Measurements from ENCODE around the gene NCLN.

NCLN gene

DNA sequence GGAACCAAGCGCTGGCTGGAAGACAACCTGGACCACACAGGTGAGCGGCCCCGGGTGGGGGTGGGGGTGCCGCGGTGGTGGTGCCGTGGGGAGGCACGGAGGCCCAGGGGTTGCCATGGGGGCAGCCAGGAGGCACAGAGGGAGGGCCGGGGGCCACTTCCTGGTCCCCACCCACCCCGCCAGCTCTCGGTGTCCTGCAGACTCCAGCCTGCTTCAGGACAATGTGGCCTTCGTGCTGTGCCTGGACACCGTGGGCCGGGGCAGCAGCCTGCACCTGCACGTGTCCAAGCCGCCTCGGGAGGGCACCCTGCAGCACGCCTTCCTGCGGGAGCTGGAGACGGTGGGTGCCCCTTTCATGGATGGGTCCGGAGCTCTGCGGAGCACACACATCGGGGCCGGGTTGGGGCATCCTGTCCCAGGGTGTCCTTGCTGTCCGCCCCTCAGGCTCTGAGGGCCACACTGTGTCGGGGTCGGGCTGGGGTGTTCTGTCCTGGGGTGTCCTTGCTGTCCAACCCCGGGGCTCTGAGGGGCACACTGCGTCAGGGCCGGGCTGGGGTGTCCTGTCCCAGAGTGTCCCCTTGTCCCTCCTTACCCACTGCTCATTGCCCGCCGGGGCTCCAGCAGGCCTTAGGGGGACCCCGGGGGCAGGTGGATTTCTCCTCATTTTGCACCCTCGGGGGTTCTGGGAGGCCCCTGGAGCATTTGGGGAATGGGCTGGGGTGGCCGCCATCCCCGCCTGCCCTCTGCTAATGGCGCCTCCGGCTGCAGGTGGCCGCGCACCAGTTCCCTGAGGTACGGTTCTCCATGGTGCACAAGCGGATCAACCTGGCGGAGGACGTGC is 18.3 kb downstream of the NCLN start:
- H3K9ac ChIP-seq (ENCODE audit: low read length in 5 of 5) = no peak overlapping the region

DNA sequence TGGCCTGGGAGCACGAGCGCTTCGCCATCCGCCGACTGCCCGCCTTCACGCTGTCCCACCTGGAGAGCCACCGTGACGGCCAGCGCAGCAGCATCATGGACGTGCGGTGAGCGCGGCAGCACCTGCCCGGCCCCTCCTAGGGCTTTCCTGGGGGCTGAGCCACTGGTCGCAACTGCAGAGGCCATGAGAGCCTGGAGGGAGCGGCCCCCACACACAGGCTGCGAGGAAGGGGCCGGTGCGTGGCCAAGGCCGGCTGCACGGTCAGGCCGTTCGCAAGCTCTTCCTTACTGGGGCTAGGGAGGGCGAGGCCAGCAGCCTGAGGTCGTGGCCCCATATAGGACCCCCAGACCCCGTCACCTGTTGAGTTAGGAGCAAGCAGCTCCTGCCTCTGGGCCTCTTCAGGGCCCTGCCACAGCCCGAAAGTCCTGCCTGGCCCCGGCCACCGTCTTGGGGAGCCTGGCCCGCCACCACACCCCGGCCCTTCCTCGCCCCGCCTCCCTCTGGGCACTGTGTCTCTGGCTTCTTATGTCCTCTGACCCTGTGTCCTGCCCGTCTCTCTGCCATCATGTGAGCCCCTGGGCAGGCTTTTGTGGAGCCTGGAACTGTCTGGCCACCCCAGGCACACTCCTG is 19.0 kb downstream of the NCLN start:
- Histone ChIP-seq H3K4me3 (ENCODE audit: low read depth in 1 of 5, low read length in 5 of 5) (no peak overlapping the region), H3K9me3 (ENCODE audit: control insufficient read depth in 5 of 5, low read length in 5 of 5) (no peaks in the 10 kb centered on the region), H3K9ac (ENCODE audit: low read length in 5 of 5) (no peak overlapping the region), H3K36me3 (ENCODE audit: control insufficient read depth in 5 of 5, insufficient read depth in 5 of 5, low read length in 5 of 5) (peaks cover 0 to 78% (median 52%) of the 10 kb centered on the region in 5 donors), H3K27ac (ENCODE audit: low read depth, low read length) (no peak overlapping the region), H3K27me3 (ENCODE audit: control insufficient read depth in 5 of 5, insufficient read depth in 4 of 5, low read length in 5 of 5) (no peaks in the 10 kb centered on the region), H3K4me1 (ENCODE audit: control insufficient read depth in 5 of 5, insufficient read depth in 5 of 5, low read length in 5 of 5) (no peaks in the 10 kb centered on the region)

More for the DNA sequence above, 18.3 kb downstream of the NCLN start:
- Histone ChIP-seq H3K4me1 (ENCODE audit: control insufficient read depth in 5 of 5, insufficient read depth in 5 of 5, low read length in 5 of 5) (no peaks in the 10 kb centered on the region), H3K27ac (ENCODE audit: low read depth, low read length) (no peak overlapping the region), H3K36me3 (ENCODE audit: control insufficient read depth in 5 of 5, insufficient read depth in 5 of 5, low read length in 5 of 5) (peaks cover 0 to 79% (median 56%) of the 10 kb centered on the region in 5 donors), H3K27me3 (ENCODE audit: control insufficient read depth in 5 of 5, insufficient read depth in 4 of 5, low read length in 5 of 5) (no peaks in the 10 kb centered on the region), H3K9me3 (ENCODE audit: control insufficient read depth in 5 of 5, low read length in 5 of 5) (no peaks in the 10 kb centered on the region), H3K4me3 (ENCODE audit: low read depth in 1 of 5, low read length in 5 of 5) (no peak overlapping the region)

DNA sequence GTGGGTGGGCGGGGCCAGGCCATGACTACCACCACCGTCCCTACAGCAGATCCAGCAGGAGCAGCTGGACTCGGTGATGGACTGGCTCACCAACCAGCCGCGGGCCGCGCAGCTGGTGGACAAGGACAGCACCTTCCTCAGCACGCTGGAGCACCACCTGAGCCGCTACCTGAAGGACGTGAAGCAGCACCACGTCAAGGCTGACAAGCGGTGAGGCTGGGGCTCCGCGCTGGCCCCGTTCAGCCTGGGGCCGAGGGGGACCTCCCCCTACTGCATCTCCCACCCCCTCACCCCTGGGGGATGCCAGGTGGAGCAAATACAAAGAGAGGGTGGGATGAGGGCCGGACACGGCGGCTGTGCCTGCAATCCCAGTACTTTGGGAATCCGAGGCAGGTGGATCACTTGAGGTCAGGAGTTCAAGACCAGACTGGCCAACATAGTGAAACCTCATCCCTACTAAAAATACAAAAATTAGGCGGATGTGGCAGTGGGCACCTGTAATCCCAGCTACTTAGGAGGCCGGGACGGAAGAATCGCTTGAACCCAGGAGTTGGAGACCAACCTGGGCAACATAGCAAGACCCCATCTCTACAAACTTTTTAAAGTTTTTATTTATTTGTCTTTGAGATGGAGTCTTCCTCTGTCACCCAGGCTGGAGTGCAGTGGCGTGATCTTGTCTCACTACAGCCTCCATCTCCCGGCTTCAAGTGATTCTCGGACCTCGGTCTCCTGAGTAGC is 20.7 kb downstream of the NCLN start:
- Histone ChIP-seq H3K27me3 (ENCODE audit: control insufficient read depth in 5 of 5, insufficient read depth in 4 of 5, low read length in 5 of 5) (no peaks in the 10 kb centered on the region), H3K4me1 (ENCODE audit: control insufficient read depth in 5 of 5, insufficient read depth in 5 of 5, low read length in 5 of 5) (no peaks in the 10 kb centered on the region), H3K9me3 (ENCODE audit: control insufficient read depth in 5 of 5, low read length in 5 of 5) (no peaks in the 10 kb centered on the region), H3K27ac (ENCODE audit: low read depth, low read length) (no peak overlapping the region), H3K36me3 (ENCODE audit: control insufficient read depth in 5 of 5, insufficient read depth in 5 of 5, low read length in 5 of 5) (peaks cover 0 to 71% (median 52%) of the 10 kb centered on the region in 5 donors), H3K9ac (ENCODE audit: low read length in 5 of 5) (no peak overlapping the region), H3K4me3 (ENCODE audit: low read depth in 1 of 5, low read length in 5 of 5) (no peak overlapping the region)

DNA sequence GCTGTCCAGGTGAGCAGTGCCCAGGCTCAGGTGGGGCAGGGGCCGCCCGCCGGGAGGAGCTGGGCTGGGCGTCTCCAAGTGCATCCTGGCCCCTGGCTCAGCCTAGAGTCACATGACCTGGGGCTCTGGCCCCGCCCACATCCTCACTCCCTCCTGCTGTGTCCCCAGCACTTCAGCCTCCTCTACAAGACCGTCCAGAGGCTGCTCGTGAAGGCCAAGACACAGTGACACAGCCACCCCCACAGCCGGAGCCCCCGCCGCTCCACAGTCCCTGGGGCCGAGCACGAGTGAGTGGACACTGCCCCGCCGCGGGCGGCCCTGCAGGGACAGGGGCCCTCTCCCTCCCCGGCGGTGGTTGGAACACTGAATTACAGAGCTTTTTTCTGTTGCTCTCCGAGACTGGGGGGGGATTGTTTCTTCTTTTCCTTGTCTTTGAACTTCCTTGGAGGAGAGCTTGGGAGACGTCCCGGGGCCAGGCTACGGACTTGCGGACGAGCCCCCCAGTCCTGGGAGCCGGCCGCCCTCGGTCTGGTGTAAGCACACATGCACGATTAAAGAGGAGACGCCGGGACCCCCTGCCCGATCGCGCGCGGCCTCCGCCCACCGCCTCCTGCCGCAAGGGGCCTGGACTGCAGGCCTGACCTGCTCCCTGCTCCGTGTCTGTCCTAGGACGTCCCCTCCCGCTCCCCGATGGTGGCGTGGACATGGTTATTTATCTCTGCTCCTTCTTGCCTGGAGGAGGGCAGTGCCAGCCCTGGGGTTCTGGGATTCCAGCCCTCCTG is 21.9 kb downstream of the NCLN start:
- Histone ChIP-seq H3K27me3 (ENCODE audit: control insufficient read depth in 5 of 5, insufficient read depth in 4 of 5, low read length in 5 of 5) (no peaks in the 10 kb centered on the region), H3K36me3 (ENCODE audit: control insufficient read depth in 5 of 5, insufficient read depth in 5 of 5, low read length in 5 of 5) (peaks cover 0 to 61% (median 43%) of the 10 kb centered on the region in 5 donors), H3K4me3 (ENCODE audit: low read depth in 1 of 5, low read length in 5 of 5) (no peak overlapping the region)

DNA sequence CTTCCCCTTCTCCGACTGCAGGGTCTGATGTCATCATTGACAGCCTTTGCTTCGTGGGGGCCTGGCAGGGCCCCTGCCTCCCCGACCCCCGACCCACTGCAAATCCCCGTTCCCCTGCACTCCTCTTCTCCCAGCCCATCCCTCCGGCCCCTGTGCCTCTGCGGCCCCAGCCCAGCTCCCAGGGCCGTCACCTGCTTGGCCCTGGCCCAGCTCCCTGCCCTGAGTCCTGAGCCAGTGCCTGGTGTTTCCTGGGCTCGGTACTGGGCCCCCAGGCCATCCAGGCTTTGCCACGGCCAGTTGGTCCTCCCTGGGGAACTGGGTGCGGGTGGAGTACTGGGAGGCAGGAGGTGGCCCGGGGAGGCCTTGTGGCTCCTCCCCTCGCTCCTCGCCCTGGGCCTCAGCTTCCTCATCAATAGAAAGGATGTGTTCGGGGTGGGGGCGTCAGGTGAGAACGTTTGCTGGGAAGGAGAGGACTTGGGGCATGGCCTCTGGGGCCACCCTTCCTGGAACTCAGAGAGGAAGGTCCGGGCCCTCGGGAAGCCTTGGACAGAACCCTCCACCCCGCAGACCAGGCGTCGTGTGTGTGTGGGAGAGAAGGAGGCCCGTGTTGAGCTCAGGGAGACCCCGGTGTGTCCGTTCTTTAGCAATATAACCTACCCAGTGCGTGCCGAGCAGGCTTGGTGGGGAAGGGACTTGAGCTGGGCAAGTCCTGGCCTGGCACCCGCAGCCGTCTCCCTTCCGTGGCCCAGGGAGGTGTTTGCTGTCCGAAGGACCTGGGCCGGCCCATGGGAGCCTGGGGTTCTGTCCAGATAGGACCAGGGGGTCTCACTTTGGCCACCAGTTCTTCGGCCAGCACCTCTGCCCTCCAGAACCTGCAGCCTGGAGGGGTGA is 22.8 kb downstream of the NCLN start:
- Histone ChIP-seq H3K27me3 (ENCODE audit: control insufficient read depth in 5 of 5, insufficient read depth in 4 of 5, low read length in 5 of 5) (no peaks in the 10 kb centered on the region), H3K4me3 (ENCODE audit: low read depth in 1 of 5, low read length in 5 of 5) (no peak overlapping the region), H3K4me1 (ENCODE audit: control insufficient read depth in 5 of 5, insufficient read depth in 5 of 5, low read length in 5 of 5) (no peaks in the 10 kb centered on the region), H3K27ac (ENCODE audit: low read depth, low read length) (no peak overlapping the region), H3K9me3 (ENCODE audit: control insufficient read depth in 5 of 5, low read length in 5 of 5) (no peaks in the 10 kb centered on the region), H3K9ac (ENCODE audit: low read length in 5 of 5) (no peak overlapping the region), H3K36me3 (ENCODE audit: control insufficient read depth in 5 of 5, insufficient read depth in 5 of 5, low read length in 5 of 5) (peaks cover 0 to 54% (median 42%) of the 10 kb centered on the region in 5 donors)

More for the DNA sequence above, 21.9 kb downstream of the NCLN start:
- Histone ChIP-seq H3K9me3 (ENCODE audit: control insufficient read depth in 5 of 5, low read length in 5 of 5) (no peaks in the 10 kb centered on the region), H3K9ac (ENCODE audit: low read length in 5 of 5) (no peak overlapping the region), H3K4me1 (ENCODE audit: control insufficient read depth in 5 of 5, insufficient read depth in 5 of 5, low read length in 5 of 5) (no peaks in the 10 kb centered on the region), H3K27ac (ENCODE audit: low read depth, low read length) (no peak overlapping the region)

DNA sequence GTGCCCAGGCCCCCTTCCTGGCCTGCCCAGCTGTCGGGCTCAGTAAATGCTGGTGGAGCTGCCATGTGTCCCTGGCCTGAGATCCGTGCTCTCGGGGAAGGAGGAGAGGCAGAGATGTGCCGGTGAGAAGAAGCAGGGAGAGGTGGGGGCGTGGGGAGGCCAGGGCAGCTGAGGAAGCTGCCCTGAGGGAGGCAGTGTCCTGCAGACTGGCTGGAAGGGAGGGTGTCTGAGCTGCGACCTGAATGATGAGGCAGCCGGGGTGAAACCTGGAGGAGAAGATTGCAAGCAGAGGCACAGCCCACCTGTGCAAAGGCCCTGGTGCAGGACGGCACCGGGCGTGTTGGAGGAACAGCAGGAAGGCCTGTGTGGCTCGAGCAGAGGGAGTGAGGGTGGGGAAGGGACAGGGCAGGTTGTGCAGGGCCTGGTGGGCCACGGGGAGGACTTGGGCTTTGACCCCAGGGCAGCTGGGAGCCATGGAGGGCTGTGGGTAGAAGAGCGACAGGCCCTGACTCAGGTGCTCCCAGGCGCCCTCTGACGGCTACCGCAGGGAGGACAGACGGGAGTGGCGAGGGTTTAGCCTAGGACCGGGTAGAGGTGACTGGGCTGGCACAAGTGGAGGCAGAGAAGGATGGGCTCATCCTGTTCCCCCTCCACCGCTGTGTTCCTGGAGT is 24.8 kb downstream of the NCLN start:
- H3K4me1 ChIP-seq (ENCODE audit: control insufficient read depth in 5 of 5, insufficient read depth in 5 of 5, low read length in 5 of 5) = no peaks in the 10 kb centered on the region

DNA sequence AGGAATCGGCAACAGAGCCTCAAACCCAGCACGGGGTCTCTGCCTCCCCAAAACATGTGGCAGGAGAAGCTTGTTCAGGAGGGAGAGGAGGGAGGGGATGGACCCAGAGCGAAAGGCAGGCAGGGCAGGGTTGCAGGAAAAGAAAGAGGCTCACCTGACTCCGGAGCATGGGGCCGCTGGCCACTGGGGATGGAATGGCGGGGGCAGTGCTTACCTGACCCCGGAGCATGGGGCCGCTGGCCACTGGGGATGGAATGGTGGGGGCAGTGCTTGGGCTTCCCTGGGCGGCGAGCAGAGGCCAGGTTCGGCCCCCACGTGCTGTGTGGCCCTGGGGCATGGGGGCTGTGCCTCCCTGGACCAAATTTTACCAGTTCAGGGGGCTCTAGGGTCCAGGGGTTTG is 25.5 kb downstream of the NCLN start:
- H3K4me3 ChIP-seq (ENCODE audit: low read depth in 1 of 5, low read length in 5 of 5) = no peak overlapping the region
- H3K4me1 ChIP-seq (ENCODE audit: control insufficient read depth in 5 of 5, insufficient read depth in 5 of 5, low read length in 5 of 5) = no peaks in the 10 kb centered on the region
- H3K27ac ChIP-seq (ENCODE audit: low read depth, low read length) = no peak overlapping the region
- no peaks in the 10 kb centered on the region for H3K27me3 ChIP-seq (ENCODE audit: control insufficient read depth in 5 of 5, insufficient read depth in 4 of 5, low read length in 5 of 5)
- H3K9me3 ChIP-seq (ENCODE audit: control insufficient read depth in 5 of 5, low read length in 5 of 5) = no peaks in the 10 kb centered on the region
- H3K9ac ChIP-seq (ENCODE audit: low read length in 5 of 5) = no peak overlapping the region
- H3K36me3 ChIP-seq (ENCODE audit: control insufficient read depth in 5 of 5, insufficient read depth in 5 of 5, low read length in 5 of 5) = peaks cover 0 to 30% (median 21%) of the 10 kb centered on the region in 5 donors

More for the DNA sequence above, 24.8 kb downstream of the NCLN start:
- Histone ChIP-seq H3K36me3 (ENCODE audit: control insufficient read depth in 5 of 5, insufficient read depth in 5 of 5, low read length in 5 of 5) (peaks cover 0 to 35% (median 23%) of the 10 kb centered on the region in 5 donors), H3K27ac (ENCODE audit: low read depth, low read length) (no peak overlapping the region), H3K27me3 (ENCODE audit: control insufficient read depth in 5 of 5, insufficient read depth in 4 of 5, low read length in 5 of 5) (no peaks in the 10 kb centered on the region), H3K9ac (ENCODE audit: low read length in 5 of 5) (no peak overlapping the region), H3K4me3 (ENCODE audit: low read depth in 1 of 5, low read length in 5 of 5) (no peak overlapping the region), H3K9me3 (ENCODE audit: control insufficient read depth in 5 of 5, low read length in 5 of 5) (no peaks in the 10 kb centered on the region)

DNA sequence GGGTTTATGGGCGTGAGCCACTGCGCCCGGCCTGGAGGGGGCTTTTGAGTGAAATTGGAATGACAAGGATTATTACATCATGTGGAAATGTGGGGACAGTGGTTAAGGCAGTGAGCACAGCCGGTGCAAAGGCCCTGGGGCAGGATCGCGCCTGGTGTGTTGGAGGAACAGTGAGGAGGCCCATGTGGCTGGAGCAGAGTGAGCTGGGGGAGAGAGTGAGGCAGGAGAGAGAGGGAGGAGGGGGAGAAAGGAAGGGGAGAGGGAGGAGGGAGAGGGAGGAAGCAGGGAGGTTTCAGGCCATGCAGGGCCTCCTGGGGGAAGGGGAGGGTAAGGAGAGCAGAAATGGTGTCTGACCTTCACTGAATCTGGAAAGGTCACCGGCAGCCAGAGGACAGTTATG is 27.4 kb downstream of the NCLN start:
- Histone ChIP-seq H3K9ac (ENCODE audit: low read length in 5 of 5) (no peak overlapping the region), H3K27me3 (ENCODE audit: control insufficient read depth in 5 of 5, insufficient read depth in 4 of 5, low read length in 5 of 5) (no peaks in the 10 kb centered on the region), H3K4me3 (ENCODE audit: low read depth in 1 of 5, low read length in 5 of 5) (no peak overlapping the region), H3K36me3 (ENCODE audit: control insufficient read depth in 5 of 5, insufficient read depth in 5 of 5, low read length in 5 of 5) (peaks cover 0 to 11% (median 3%) of the 10 kb centered on the region in 5 donors), H3K4me1 (ENCODE audit: control insufficient read depth in 5 of 5, insufficient read depth in 5 of 5, low read length in 5 of 5) (no peaks in the 10 kb centered on the region), H3K9me3 (ENCODE audit: control insufficient read depth in 5 of 5, low read length in 5 of 5) (peaks cover 0 to 3% (median 0%) of the 10 kb centered on the region in 5 donors), H3K27ac (ENCODE audit: low read depth, low read length) (no peak overlapping the region)

Data from subcutaneous abdominal adipose tissue (tissue), 5 donors.